Lower lobe of right lung (tissue), 2 donors: ENCODE data around the gene GPC6. TPM values are rescaled to one million over a fixed set of nuclear protein-coding genes. Genes with fewer than 3 reads are reported as not detected.
"Not testable (repeated sequence)": the region's sequence is repeated elsewhere in the genome, so short reads cannot be mapped to it uniquely, and the experiment has no call there.

Experiments used
- ATAC-seq, 2 donors: fragments of 200-7000 bp; cut with Tn5 transposase; one replicate each; pipeline ENCODE4 v1.9.1; 2020 to 2022; ENCODE audit warnings: mild to moderate bottlenecking in 2 of 2, moderate library complexity in 2 of 2
- DNase-seq: peaks from one replicate; pipeline ENCODE4 v3.0.0-alpha.2; 2020
- H3K27ac ChIP-seq: fragments of 200-600 bp; one replicate; pipeline ENCODE4 v1.8.0; 2022
- H3K27me3 ChIP-seq: fragments of 200-600 bp; one replicate; pipeline ENCODE4 v1.8.0; 2022; ENCODE audit warnings: low read depth
- H3K36me3 ChIP-seq: fragments of 200-600 bp; one replicate; pipeline ENCODE4 v1.8.0; 2022; ENCODE audit warnings: mild to moderate bottlenecking
- H3K4me1 ChIP-seq: fragments of 200-600 bp; one replicate; pipeline ENCODE4 v1.8.0; 2022
- H3K4me3 ChIP-seq: fragments of 200-600 bp; one replicate; pipeline ENCODE4 v1.8.0; 2022; ENCODE audit warnings: mild to moderate bottlenecking
- H3K9me3 ChIP-seq: fragments of 200-600 bp; one replicate; pipeline ENCODE4 v1.8.0; 2022
- CTCF ChIP-seq: fragments of 200-600 bp; IDR thresholded peaks from one replicate; pipeline ENCODE4 v1.8.0; 2022; ENCODE audit warnings: antibody characterized with exemption, mild to moderate bottlenecking
- intact Hi-C: fragments of 100-400 bp; cut with DNase I; formaldehyde crosslinking; loops from one replicate; pipeline ENCODE4 v1.11.0; 2022
- total RNA-seq: library from RNA; stranded (reverse); fragmentation: NEBNext Ultra II Directional; extraction: Animal tissue kit (Norgen Biotek cat#: 25700); gene quantifications from one replicate; pipeline ENCODE4 v1.2.1, GENCODE V29; 2021
- donor health status: DM: no; HTN: yes; CAD: no; lungs with severe emphysema.

GPC6 gene
- total RNA-seq, 1 donor from 2014 or later: 5.5 TPM

DNA sequence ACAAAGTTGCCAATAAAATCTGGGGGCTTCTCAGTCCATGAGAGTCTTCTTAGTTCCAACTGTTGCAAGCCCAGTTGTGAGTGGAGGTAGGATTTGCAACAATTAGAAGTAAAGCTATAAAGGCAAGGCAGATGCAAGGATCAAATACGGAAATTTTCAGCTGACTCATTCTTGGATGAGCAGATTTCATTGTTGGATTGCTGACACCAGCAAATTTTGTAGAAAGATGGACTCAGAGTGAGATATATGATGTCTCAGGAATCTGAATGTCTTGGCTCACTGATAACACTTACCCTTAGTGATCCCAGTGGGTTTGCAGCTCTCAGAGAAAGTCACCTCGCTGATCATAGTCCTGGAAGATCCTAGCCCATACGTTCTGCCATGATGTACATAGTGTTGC lies 209.0 kb downstream of the GPC6 start:
- Histone ChIP-seq H3K4me1 (no peaks in the 10 kb centered on the region), H3K4me3 (no peak overlapping the region), H3K36me3 (no peaks in the 10 kb centered on the region), H3K9me3 (no peaks in the 10 kb centered on the region), H3K27me3 (no peaks in the 10 kb centered on the region), H3K27ac (no peak overlapping the region)
- no peak for DNase-seq
- ATAC-seq: no peak
- TF ChIP-seq CTCF: no peak
- intact Hi-C loops: no loop called here

DNA sequence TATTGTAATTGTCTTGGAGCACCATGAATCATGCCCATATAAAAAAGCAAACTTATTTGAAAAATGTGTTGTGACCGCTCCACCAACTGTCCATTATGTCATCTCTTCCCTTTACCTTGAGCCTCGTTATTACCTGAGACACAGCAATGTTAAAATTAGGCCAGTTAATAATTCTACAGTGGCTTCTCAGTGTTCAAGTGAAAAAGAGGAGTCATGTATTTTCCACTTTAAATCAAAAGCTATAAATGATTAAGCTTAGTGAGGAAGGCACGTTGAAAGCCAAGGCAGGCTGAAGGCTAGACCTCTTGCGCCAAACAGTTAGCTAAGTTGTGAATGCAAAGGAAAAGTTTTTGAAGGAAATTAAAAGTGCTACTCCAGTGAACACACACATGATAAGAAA lies 210.5 kb downstream of the GPC6 start:
- Histone ChIP-seq H3K27me3 (no peaks in the 10 kb centered on the region), H3K36me3 (no peaks in the 10 kb centered on the region), H3K9me3 (no peaks in the 10 kb centered on the region), H3K4me1 (no peaks in the 10 kb centered on the region), H3K27ac (no peak overlapping the region), H3K4me3 (no peak overlapping the region)
- ATAC-seq: no peak
- no peak for DNase-seq
- TF ChIP-seq CTCF: no peak
- intact Hi-C loops: no loop called here

- no peak for TF ChIP-seq CTCF
- Histone ChIP-seq H3K4me1 (no peaks in the 10 kb centered on the region), H3K9me3 (no peaks in the 10 kb centered on the region), H3K36me3 (no peaks in the 10 kb centered on the region), H3K4me3 (no peak overlapping the region), H3K27ac (no peak overlapping the region), H3K27me3 (no peaks in the 10 kb centered on the region)
- intact Hi-C loops: no loop called here
- no peak for ATAC-seq
- DNase-seq: no peak
Measured at GRCh38 chr13:93446238-93446637, 219.6 kb downstream of the GPC6 start.

DNA sequence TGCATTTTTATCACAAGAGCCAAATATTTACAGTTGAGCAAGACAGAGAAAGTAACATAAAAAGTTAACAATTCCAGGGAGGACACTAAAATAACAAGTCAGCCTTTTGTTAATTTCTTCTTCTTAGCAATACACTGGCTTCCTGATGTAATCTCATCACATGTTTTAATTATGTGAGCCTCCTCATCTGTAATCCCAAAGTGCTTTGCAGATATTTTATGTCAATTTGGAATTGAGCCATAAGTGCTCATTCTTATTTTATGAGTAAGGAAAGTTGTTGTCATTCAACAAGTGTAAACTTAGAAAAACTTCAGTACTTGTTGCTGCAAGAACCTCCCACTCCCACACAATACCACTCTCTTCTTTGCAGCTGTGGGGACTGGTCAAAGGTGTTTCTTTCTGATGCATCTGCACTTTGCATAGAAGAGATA lies 223.6 kb downstream of the GPC6 start:
- Histone ChIP-seq H3K9me3 (no peaks in the 10 kb centered on the region), H3K27ac (no peak overlapping the region), H3K4me1 (no peaks in the 10 kb centered on the region), H3K27me3 (no peaks in the 10 kb centered on the region), H3K36me3 (no peaks in the 10 kb centered on the region), H3K4me3 (no peak overlapping the region)
- DNase-seq (no peak), ATAC-seq (no peak)
- TF ChIP-seq CTCF: no peak
- intact Hi-C loops: no loop called here

- H3K4me3 ChIP-seq: no peak overlapping the region
- DNase-seq (no peak), ATAC-seq (no peak)
- intact Hi-C loops: no loop called here
- no peak for TF ChIP-seq CTCF
- H3K36me3 ChIP-seq: no peaks in the 10 kb centered on the region
- no peaks in the 10 kb centered on the region for H3K4me1 ChIP-seq
- no peaks in the 10 kb centered on the region for H3K27me3 ChIP-seq
- H3K9me3 ChIP-seq: no peaks in the 10 kb centered on the region
- H3K27ac ChIP-seq: no peak overlapping the region
Measured at GRCh38 chr13:93450761-93451160, 224.2 kb downstream of the GPC6 start.

- H3K27me3 ChIP-seq, intact Hi-C loops, H3K9me3 ChIP-seq, ATAC-seq, H3K27ac ChIP-seq, H3K4me1 ChIP-seq, H3K36me3 ChIP-seq: not testable (repeated sequence)
- peak overlapping the region; percentile 38 for H3K4me3 ChIP-seq
- DNase-seq: peak; percentile 67
Measured at GRCh38 chr13:93454676-93455235, 228.1 kb downstream of the GPC6 start.
